Adrenal gland (tissue), 5 donors: ENCODE measurements around the gene ZBTB2.

Experiments used
- POLR2A ChIP-seq, 2 donors: fragments of 450-650 bp; IDR thresholded peaks; one replicate each; pipeline ENCODE4 v1.6.1; 2017; ENCODE audit warnings: antibody characterized with exemption in 2 of 2, mild to moderate bottlenecking in 2 of 2, moderate library complexity in 1 of 2
- TF ChIP-seq, protein P1 (sequence below), 6 experiments: fragments of 450-650 bp in 4 of 6; fragments of 200-600 bp in 2 of 6; sonication (generic) in 1 of 6; IDR thresholded peaks; 1 replicate in 5 of 6; 2 replicates in 1 of 6; pipeline versions ENCODE4 v1.5.1 to v1.8.0; 2016 to 2021; ENCODE audit warnings: antibody characterized with exemption in 6 of 6, mild to moderate bottlenecking in 2 of 6, moderate library complexity in 1 of 6
- donor health status: DM: no; HTN: no; CAD: no.

DNA sequence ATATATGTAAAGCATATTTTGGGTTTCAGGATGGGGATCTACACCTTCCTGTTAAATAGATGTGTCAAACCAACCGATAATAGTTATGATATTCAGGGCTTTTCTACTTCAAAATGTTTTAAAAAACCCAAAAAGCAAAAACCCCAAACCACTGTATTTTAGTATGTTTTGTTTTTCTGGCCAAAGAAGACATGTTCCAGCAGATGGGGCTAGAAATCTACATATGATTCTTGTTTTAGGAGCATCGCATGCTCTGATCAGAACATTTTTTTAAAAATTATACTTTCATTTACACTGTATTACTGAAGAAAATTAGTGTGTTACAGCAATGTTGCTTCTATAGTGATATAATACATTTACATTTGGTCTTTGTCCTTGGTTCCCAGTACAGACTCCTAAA lies 49.6 kb upstream of the ZBTB2 start:
- TF ChIP-seq, protein P1, sequence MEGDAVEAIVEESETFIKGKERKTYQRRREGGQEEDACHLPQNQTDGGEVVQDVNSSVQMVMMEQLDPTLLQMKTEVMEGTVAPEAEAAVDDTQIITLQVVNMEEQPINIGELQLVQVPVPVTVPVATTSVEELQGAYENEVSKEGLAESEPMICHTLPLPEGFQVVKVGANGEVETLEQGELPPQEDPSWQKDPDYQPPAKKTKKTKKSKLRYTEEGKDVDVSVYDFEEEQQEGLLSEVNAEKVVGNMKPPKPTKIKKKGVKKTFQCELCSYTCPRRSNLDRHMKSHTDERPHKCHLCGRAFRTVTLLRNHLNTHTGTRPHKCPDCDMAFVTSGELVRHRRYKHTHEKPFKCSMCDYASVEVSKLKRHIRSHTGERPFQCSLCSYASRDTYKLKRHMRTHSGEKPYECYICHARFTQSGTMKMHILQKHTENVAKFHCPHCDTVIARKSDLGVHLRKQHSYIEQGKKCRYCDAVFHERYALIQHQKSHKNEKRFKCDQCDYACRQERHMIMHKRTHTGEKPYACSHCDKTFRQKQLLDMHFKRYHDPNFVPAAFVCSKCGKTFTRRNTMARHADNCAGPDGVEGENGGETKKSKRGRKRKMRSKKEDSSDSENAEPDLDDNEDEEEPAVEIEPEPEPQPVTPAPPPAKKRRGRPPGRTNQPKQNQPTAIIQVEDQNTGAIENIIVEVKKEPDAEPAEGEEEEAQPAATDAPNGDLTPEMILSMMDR (IDR thresholded peaks at IDR 0.05) = peak in 5 of 6 experiments; percentile 40 to 61 (median 51)
- TF ChIP-seq POLR2A (IDR thresholded peaks at IDR 0.05) = no peak
